Breast epithelium (tissue), 4 donors: ENCODE results near the gene CYP4F11. TPM values are rescaled to one million over a fixed set of nuclear protein-coding genes. Genes with fewer than 3 reads are reported as not detected.
"Not testable (repeated sequence)": the region's sequence is repeated elsewhere in the genome, so short reads cannot be mapped to it uniquely, and the experiment has no call there.

Source experiments
- DNase-seq, 2 donors: peaks; one replicate each; pipeline ENCODE4 v3.0.0-alpha.2; 2019; ENCODE audit warnings: low spot score in 2 of 2
- H3K27ac ChIP-seq, 2 donors: fragments of 200-600 bp; sonication (generic) in 1 of 2; one replicate each; pipeline ENCODE4 v1.5.1; 2016 to 2019; ENCODE audit warnings: mild to moderate bottlenecking in 1 of 2
- H3K27me3 ChIP-seq, 2 donors: fragments of 200-600 bp; sonication (generic) in 1 of 2; one replicate each; pipeline versions ENCODE4 v1.5.1 to v1.6.0; 2017 to 2019; ENCODE audit warnings: control low read depth in 1 of 2, mild to moderate bottlenecking in 1 of 2
- H3K36me3 ChIP-seq: fragments of 200-600 bp; one replicate; pipeline ENCODE4 v1.5.1; 2019
- H3K4me1 ChIP-seq, 2 donors: fragments of 200-600 bp; sonication (generic); one replicate each; pipeline ENCODE4 v1.5.1; 2016 to 2019; ENCODE audit warnings: control low read depth in 1 of 2
- H3K4me3 ChIP-seq, 3 donors: fragments of 200-600 bp; sonication (generic); 1 replicate in 2 of 3; 2 replicates in 1 of 3; pipeline ENCODE4 v1.5.1; 2016 to 2019; ENCODE audit warnings: mild to moderate bottlenecking in 3 of 3, moderate library complexity in 2 of 3
- H3K9me3 ChIP-seq, 2 donors: fragments of 200-600 bp; sonication (generic) in 1 of 2; one replicate each; pipeline ENCODE4 v1.5.1; 2016 to 2019; ENCODE audit warnings: control low read depth in 1 of 2
- POLR2A ChIP-seq: fragments of 450-650 bp; IDR thresholded peaks from one replicate; pipeline ENCODE4 v1.6.1; 2016; ENCODE audit warnings: antibody characterized with exemption, mild to moderate bottlenecking, moderate library complexity
- POLR2AphosphoS5 ChIP-seq, 3 donors: sonication (generic); formaldehyde crosslinking; IDR thresholded peaks; one replicate each; pipeline ENCODE4 v1.6.1; 2017; ENCODE audit warnings: antibody characterized with exemption in 3 of 3
- intact Hi-C: fragments of 100-400 bp; cut with DNase I; formaldehyde crosslinking; loops from one replicate; pipeline ENCODE4 v1.15.1; 2023; ENCODE audit warnings: low total_unique reads
- total RNA-seq, 3 donors: library from RNA; depleted of rRNA; stranded (reverse); fragments of >200 nt; gene quantifications; one replicate each; pipeline ENCODE4 v1.1.0, GENCODE V29; 2016
- TF ChIP-seq, protein P1 (sequence below), 3 donors: fragments of 450-650 bp; IDR thresholded peaks; one replicate each; pipeline ENCODE4 v1.5.1; 2016 to 2017; ENCODE audit warnings: antibody characterized with exemption in 3 of 3, mild to moderate bottlenecking in 3 of 3, moderate library complexity in 3 of 3

Gene CYP4F11
- total RNA-seq, 3 donors from 2014 or later: 0.16 to 8.8 (median 3.1) TPM

DNA sequence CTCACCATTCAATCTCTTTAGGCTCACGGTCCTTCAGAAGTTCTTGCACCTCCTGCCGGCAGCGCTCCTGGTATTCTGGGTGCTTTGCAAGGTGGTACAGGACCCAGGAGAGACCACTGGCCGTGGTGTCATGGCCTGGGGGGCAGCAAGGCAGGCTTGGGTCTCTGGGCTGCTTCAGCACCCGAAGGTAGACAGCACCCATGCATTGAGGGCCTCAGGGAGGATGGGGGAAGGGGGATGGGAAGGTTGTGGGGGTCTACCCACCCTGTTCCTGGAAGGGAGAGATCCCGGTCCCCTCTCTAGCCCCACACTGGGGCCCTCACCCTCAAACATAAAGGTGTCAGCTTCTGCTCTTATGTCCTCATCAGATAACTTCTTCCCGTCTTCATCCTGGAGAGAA, 48.4 kb downstream of the CYP4F11 start:
- DNase-seq: no peak

DNA sequence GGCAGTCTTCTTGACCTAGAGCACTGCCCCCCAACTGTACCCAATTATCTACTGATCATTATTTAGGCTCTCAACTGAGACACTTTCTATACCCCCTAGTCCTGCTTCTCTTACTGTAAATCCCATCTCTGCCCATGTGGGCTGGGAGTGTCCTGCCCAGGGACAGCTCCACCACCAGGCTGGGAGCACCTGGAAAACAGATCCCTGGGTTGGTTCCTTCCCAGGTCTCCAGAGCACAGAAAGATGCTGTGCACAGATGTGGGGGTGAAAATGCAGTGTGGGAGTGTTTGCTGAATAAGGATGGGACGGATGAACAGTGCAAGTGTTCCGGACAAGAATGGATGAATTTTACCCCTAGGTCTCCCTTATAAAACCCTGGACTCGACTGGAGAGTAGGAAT, 49.2 kb downstream of the CYP4F11 start:
- intact Hi-C loops: no loop called here
- TF ChIP-seq, protein P1, sequence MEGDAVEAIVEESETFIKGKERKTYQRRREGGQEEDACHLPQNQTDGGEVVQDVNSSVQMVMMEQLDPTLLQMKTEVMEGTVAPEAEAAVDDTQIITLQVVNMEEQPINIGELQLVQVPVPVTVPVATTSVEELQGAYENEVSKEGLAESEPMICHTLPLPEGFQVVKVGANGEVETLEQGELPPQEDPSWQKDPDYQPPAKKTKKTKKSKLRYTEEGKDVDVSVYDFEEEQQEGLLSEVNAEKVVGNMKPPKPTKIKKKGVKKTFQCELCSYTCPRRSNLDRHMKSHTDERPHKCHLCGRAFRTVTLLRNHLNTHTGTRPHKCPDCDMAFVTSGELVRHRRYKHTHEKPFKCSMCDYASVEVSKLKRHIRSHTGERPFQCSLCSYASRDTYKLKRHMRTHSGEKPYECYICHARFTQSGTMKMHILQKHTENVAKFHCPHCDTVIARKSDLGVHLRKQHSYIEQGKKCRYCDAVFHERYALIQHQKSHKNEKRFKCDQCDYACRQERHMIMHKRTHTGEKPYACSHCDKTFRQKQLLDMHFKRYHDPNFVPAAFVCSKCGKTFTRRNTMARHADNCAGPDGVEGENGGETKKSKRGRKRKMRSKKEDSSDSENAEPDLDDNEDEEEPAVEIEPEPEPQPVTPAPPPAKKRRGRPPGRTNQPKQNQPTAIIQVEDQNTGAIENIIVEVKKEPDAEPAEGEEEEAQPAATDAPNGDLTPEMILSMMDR (IDR thresholded peaks at IDR 0.05): no peak
- TF ChIP-seq POLR2A (no peak), POLR2AphosphoS5 (IDR thresholded peaks at IDR 0.05) (no peak)
- no peak for DNase-seq
- Histone ChIP-seq H3K27me3 (no peaks in the 10 kb centered on the region), H3K27ac (no peak overlapping the region), H3K9me3 (no peaks in the 10 kb centered on the region), H3K4me1 (no peaks in the 10 kb centered on the region), H3K36me3 (no peaks in the 10 kb centered on the region), H3K4me3 (no peak overlapping the region)

More for the DNA sequence above, 48.4 kb downstream of the CYP4F11 start:
- intact Hi-C loops: no loop called here
- Histone ChIP-seq H3K27ac (no peak overlapping the region), H3K36me3 (no peaks in the 10 kb centered on the region), H3K9me3 (no peaks in the 10 kb centered on the region), H3K4me1 (no peaks in the 10 kb centered on the region), H3K27me3 (no peaks in the 10 kb centered on the region), H3K4me3 (no peak overlapping the region)
- TF ChIP-seq, protein P1 (IDR thresholded peaks at IDR 0.05): no peak
- no peak for TF ChIP-seq POLR2AphosphoS5 (IDR thresholded peaks at IDR 0.05)
- no peak for TF ChIP-seq POLR2A

- intact Hi-C loops, H3K27me3 ChIP-seq, H3K4me1 ChIP-seq, H3K36me3 ChIP-seq, H3K27ac ChIP-seq, H3K9me3 ChIP-seq, DNase-seq, H3K4me3 ChIP-seq: not testable (repeated sequence)
Observed at GRCh38 chr19:15883329-15883728, 51.0 kb downstream of the CYP4F11 start.

GRCh38 chr19:15874821-15875474, 59.4 kb downstream of the CYP4F11 start:
- Histone ChIP-seq H3K27me3 (peaks cover 0 to 9% of the 10 kb centered on the region in 2 donors), H3K36me3 (no peaks in the 10 kb centered on the region), H3K4me3 (no peak overlapping the region), H3K4me1 (no peaks in the 10 kb centered on the region), H3K27ac (no peak overlapping the region), H3K9me3 (no peaks in the 10 kb centered on the region)
- DNase-seq: no peak
- intact Hi-C loops: no loop called here
- TF ChIP-seq, protein P1 (IDR thresholded peaks at IDR 0.05): no peak
- TF ChIP-seq POLR2A: no peak
- TF ChIP-seq POLR2AphosphoS5 (IDR thresholded peaks at IDR 0.05): no peak

- H3K4me3 ChIP-seq, H3K36me3 ChIP-seq, H3K9me3 ChIP-seq, H3K27ac ChIP-seq, DNase-seq, intact Hi-C loops, H3K4me1 ChIP-seq, H3K27me3 ChIP-seq: not testable (repeated sequence)
Observed at GRCh38 chr19:15873771-15874170, 60.6 kb downstream of the CYP4F11 start.

DNA sequence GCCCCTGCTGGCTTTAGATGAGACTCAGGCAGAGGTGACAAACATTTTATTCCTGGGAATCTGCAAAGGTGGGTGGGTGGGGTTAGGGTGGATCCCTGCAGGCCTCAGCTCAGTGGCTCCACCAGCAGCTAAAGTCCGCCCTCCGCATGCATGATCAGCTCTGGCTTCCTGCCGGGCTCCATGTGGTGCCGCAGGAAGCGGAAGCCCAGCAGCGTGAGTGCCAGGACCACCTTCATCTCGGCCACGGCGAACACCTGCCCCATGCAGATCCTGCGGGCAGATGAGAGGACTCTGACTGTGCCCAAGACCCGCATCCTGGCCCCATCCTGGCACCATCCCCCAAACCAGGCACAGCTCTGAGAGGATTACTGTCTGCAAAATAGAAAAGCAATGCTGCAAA, 62.8 kb downstream of the CYP4F11 start:
- no peaks in the 10 kb centered on the region for H3K9me3 ChIP-seq
- TF ChIP-seq, protein P1 (IDR thresholded peaks at IDR 0.05): no peak
- TF ChIP-seq POLR2AphosphoS5 (IDR thresholded peaks at IDR 0.05) (no peak), POLR2A (no peak)
- no peaks in the 10 kb centered on the region for H3K4me1 ChIP-seq
- H3K27me3 ChIP-seq: peaks cover 0 to 6% of the 10 kb centered on the region in 2 donors
- DNase-seq: no peak
- H3K36me3 ChIP-seq: no peaks in the 10 kb centered on the region
- no peak overlapping the region for H3K4me3 ChIP-seq
- H3K27ac ChIP-seq: no peak overlapping the region
- intact Hi-C loops: no loop called here
